NCI-H128 (cell line): ENCODE measurements around the gene WDR62.
"Not testable (repeated sequence)": the region's sequence is repeated elsewhere in the genome, so short reads cannot be mapped to it uniquely, and the experiment has no call there.

Source experiments
- DNase-seq: peaks from one replicate; lab custom pipeline; 2025; ENCODE audit not compliant: unreplicated experiment; lab: John Stamatoyannopoulos, UW

Gene WDR62

GRCh38 chr19:36032251-36033104, 22.2 kb upstream of the WDR62 start, which contains the start of gene CLIP3:
Gene CLIP3 (minus strand): TSS chr19:36032873. CDS start chr19:36032357, 516 bp downstream.
- DNase-seq: peak; percentile 79

- DNase-seq: no peak
Observed at GRCh38 chr19:36040495-36040894, 14.2 kb upstream of the WDR62 start.

- DNase-seq: not testable (repeated sequence)
Observed at GRCh38 chr19:36041092-36041491, 13.6 kb upstream of the WDR62 start.

- DNase-seq: no peak
Observed at GRCh38 chr19:36041831-36042230, 12.9 kb upstream of the WDR62 start.

DNA sequence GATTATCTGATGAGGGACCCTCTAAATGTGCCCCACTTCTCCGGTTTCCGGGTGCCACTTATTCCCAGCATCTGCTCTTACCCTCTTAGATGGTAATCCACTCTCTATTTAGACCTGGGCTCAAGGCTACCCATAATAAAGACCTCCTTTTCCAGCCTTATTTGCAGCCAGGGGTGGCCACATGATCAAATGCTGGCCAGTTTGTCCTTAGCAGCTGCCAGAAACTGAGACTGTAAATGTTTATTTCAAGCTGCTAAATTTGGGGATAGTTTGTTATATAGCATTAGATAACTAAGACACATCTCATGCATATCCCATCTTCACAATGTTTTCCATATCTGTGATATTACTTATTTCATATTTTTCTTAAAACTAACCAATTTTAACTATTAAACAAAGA, 10.7 kb upstream of the WDR62 start:
- DNase-seq: no peak

- DNase-seq: no peak
Observed at GRCh38 chr19:36046443-36047050, 8.2 kb upstream of the WDR62 start.

DNA sequence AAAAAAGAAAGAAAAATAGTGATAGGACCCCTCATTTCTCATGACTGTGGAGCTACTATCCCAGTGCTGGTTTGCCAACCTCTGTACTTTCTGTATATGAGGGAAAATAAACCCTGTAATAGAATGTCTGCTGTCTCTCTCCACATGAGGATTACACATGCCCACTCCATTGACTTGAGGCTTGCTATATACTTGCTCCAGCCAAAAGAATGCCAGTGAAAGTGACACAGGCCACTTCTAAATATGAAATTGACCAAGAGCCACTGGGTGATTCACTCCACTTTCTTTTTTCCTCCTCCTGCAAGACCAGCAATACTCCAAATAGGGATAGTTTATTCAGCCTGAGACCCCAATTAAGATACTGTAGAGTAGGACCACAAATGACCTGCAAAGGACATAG, 6.9 kb upstream of the WDR62 start:
- no peak for DNase-seq

- DNase-seq: no peak
Observed at GRCh38 chr19:36049080-36049698, 5.5 kb upstream of the WDR62 start.

- no peak for DNase-seq
Observed at GRCh38 chr19:36051236-36051635, 3.5 kb upstream of the WDR62 start.

GRCh38 chr19:36051637-36052036, 3.1 kb upstream of the WDR62 start:
- no peak for DNase-seq

DNA sequence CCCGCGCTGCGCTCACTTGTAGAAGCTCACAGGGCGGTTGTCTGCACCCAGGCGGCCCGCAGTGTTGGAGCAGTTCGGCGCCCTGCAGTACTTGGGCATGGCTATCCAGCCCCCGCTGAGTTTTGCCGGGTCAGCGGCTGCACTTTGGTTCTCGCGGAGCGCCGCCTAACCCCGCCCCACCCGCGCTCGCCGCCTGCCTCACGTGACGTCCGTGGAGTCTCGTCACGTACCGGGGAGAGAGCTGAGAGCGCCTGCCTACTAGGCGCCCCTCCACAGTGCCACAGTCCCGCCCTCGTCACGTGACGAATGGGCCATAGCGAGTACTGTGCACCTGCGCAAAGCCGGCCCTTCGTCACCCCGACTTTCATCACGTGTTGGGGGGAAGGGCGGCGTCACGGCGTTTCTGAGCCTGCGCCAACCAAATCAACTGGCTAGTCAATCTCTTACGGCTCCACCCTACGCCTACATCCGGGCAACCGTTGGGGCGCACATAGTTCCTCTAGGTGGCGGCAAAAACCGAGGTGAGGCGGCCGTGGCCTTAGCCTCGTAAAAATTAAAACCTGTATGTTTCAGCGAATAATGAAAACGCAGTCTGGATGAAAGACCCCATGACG, 471 bp upstream of the WDR62 start, which contains the start of gene THAP8:
TSS of gene THAP8 (minus strand) at position 167 of the 614 bp plus-strand sequence. CDS start at position 99, 68 bp downstream.
- peak; percentile 99 for DNase-seq

- DNase-seq: no peak
Observed at GRCh38 chr19:36058481-36059179, 3.9 kb downstream of the WDR62 start.

DNA sequence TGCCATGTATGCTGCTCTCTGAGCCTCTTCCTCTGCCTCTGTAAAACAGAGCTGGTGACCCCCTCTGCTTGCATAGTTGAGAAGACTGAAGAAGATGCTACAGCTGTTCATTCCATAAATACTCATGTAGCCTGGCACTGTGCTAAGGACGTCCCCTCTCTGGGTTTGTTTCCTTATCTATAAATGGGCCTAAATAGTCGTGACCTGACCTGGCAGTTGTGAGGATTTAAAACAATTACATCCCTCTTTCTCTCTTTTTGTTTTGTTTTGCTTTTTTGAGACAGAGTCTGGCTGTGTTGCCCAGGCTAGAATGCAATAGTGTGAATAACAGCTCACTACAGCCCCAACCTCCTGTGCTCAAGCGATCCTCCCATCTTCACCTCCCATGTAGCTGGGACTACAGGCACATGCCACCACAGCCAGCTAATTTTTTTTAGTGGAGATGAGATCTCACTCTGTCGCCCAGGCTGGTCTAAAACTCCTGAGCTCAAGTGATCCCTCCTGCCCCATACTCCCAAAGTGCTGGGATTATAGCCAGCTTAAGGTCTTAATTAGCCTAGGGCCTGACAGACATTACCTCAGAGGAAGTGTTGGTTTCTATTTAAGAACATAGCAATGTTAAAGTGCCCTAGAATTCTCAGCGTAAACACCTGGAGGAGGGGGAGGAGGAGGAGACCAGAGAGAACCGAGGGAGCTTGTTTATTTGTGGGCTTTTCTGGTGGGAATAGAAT, 4.6 kb downstream of the WDR62 start:
- DNase-seq: no peak

- DNase-seq: no peak
Observed at GRCh38 chr19:36060430-36060829, 5.7 kb downstream of the WDR62 start.

DNA sequence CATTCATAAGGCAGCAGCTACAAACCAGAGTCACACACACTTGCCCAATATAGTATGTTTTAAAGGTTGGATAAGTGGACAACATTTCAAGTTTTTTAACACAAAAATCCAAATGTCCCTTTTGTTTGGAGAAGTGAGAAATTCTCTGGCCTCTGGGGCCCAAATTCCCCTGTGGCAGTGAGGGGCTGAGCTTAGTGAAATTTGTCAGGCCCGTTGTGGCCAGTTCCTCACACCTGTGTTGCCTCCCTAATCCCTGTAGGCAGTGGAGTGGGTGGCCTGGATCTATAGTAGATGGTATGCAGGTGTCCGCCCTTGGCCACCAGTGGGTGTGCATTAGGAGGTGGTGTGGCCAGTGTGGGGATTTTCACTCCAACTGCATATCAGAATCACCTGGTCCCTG, 6.7 kb downstream of the WDR62 start:
- DNase-seq: no peak

- DNase-seq: no peak
Observed at GRCh38 chr19:36064826-36065225, 10.1 kb downstream of the WDR62 start.

DNA sequence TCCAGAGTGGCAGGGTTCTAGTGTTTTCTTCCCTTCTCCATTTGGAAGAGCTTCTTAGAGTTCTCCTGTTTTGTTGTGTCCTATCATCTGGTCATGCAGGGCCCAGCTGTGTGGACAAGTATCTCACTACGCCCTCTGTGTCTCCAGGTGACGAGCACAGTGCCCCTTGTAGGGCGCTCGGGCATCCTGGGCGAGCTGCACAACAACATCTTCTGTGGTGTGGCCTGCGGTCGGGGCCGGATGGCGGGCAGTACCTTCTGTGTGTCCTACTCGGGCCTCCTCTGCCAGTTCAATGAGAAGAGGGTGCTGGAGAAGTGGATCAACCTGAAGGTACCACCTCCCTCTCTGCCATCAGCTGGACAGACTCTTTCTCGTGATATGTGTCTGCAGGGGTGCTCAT, 13.0 kb downstream of the WDR62 start:
- no peak for DNase-seq

- not testable (repeated sequence) for DNase-seq
Observed at GRCh38 chr19:36068810-36069499, 14.3 kb downstream of the WDR62 start.

GRCh38 chr19:36072081-36072480, 17.4 kb downstream of the WDR62 start:
- DNase-seq: no peak
